GM19455 (cell line): ENCODE measurements around the gene MAP3K20.
"Not testable (repeated sequence)": the region's sequence is repeated elsewhere in the genome, so short reads cannot be mapped to it uniquely, and the experiment has no call there.

Experiments
- ATAC-seq: cut with Tn5 transposase; IDR thresholded peaks from one replicate; pipeline ENCODE4 v1.9.1; 2021; ENCODE audit not compliant: unreplicated experiment

The MAP3K20 gene

GRCh38 chr2:173193925-173194324, 118.3 kb downstream of the MAP3K20 start:
- ATAC-seq = no peak

- ATAC-seq = no peak
These were observed 119.5 kb downstream of the MAP3K20 start for GRCh38 chr2:173195100-173195499.

- no peak for ATAC-seq
These were observed 120.4 kb downstream of the MAP3K20 start for GRCh38 chr2:173196080-173196479.

GRCh38 chr2:173196638-173197037, 121.0 kb downstream of the MAP3K20 start:
- ATAC-seq = no peak

GRCh38 chr2:173198327-173198726, 122.7 kb downstream of the MAP3K20 start:
- no peak for ATAC-seq

GRCh38 chr2:173199294-173199693, 123.6 kb downstream of the MAP3K20 start:
- no peak for ATAC-seq

- ATAC-seq = no peak
These were observed 126.9 kb downstream of the MAP3K20 start for GRCh38 chr2:173202570-173202969.

- no peak for ATAC-seq
These were observed 128.7 kb downstream of the MAP3K20 start for GRCh38 chr2:173204316-173204715.

GRCh38 chr2:173205375-173205774, 129.7 kb downstream of the MAP3K20 start:
- ATAC-seq = no peak

GRCh38 chr2:173207124-173207523, 131.5 kb downstream of the MAP3K20 start:
- ATAC-seq = not testable (repeated sequence)

- ATAC-seq = no peak
These were observed 134.9 kb downstream of the MAP3K20 start for GRCh38 chr2:173210270-173211196.

GRCh38 chr2:173213181-173213580, 137.5 kb downstream of the MAP3K20 start:
- ATAC-seq = no peak

- ATAC-seq = no peak
These were observed 138.6 kb downstream of the MAP3K20 start for GRCh38 chr2:173214213-173214612.

GRCh38 chr2:173215316-173215715, 139.7 kb downstream of the MAP3K20 start:
- ATAC-seq = no peak

GRCh38 chr2:173216051-173216450, 140.4 kb downstream of the MAP3K20 start:
- ATAC-seq = no peak

GRCh38 chr2:173216668-173217067, 141.0 kb downstream of the MAP3K20 start:
- no peak for ATAC-seq

GRCh38 chr2:173217116-173217840, 141.6 kb downstream of the MAP3K20 start:
- ATAC-seq = no peak

GRCh38 chr2:173218326-173219056, 142.8 kb downstream of the MAP3K20 start:
- ATAC-seq = no peak

- no peak for ATAC-seq
These were observed 145.6 kb downstream of the MAP3K20 start for GRCh38 chr2:173221132-173221695.

GRCh38 chr2:173221937-173222594, 146.4 kb downstream of the MAP3K20 start:
- ATAC-seq = peak; percentile 81
